Hepatocyte (in vitro differentiated cells): ENCODE results near the gene TOMM70.

ENCODE experiments used
- CTCF ChIP-seq: fragments of 200-600 bp; sonication (generic); IDR thresholded peaks from 2 replicates; pipeline ENCODE4 v1.5.1; 2016; ENCODE audit warnings: antibody characterized with exemption, mild to moderate bottlenecking; ENCODE audit not compliant: poor library complexity
- EZH2 ChIP-seq: fragments of 200-600 bp; sonication (generic); IDR thresholded peaks from 2 replicates; pipeline ENCODE4 v1.6.1; 2016; ENCODE audit warnings: antibody characterized with exemption, mild to moderate bottlenecking, borderline replicate concordance
- EZH2phosphoT487 ChIP-seq: fragments of 200-600 bp; sonication (generic); IDR thresholded peaks from one replicate; pipeline ENCODE4 v1.6.1; 2018; ENCODE audit warnings: antibody characterized with exemption, mild to moderate bottlenecking, low read depth, moderate library complexity; ENCODE audit not compliant: unreplicated experiment, severe bottlenecking

DNA sequence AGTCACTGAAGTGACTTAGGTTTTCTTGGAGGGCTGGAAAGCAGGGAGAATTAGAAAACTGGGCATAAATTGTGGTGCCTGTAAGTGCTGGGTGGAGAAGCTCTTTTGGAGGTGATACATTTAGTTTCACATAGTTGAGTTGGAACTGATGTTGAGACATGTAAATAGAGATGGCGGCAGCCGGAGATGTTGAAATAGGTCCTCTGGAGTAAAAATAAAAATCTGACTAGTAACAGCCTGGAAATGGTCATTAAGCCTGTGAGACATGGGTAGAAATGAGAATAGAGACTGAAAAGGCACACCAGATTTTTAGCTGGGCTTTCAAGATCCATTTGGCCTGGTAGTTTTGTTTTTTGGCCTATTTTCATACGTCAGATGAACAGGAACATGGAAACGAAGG lies 69.2 kb downstream of the TOMM70 start:
- TF ChIP-seq CTCF (no peak), EZH2 (no peak), EZH2phosphoT487 (no peak)
